NCI-H1930 (cell line): Measurements from ENCODE around the gene VPS41.
"Not testable (repeated sequence)": the region's sequence is repeated elsewhere in the genome, so short reads cannot be mapped to it uniquely, and the experiment has no call there.

ENCODE experiments used
- DNase-seq, 2 experiments: peaks; one replicate each; lab custom pipeline; 2025; lab: John Stamatoyannopoulos, UW

Gene VPS41

DNA sequence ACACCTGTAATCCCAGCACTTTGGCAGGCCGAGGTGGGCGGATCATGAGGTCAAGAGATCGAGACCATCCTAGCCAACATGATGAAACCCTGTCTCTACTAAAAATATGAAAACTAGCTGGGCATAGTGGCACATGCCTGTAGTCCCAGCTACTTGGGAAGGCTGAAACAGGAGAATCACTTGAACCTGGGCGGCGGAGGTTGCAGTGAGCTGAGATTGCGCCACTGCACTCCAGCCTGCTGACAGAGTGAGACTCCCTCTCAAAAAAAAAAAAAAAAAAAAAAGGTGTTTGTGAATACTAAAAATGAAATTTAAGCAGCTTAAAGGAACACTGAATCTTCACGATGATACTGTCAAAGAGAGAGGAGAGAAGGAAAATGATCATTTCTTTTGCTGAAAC, 54.0 kb downstream of the VPS41 start:
- not testable (repeated sequence) for DNase-seq

DNA sequence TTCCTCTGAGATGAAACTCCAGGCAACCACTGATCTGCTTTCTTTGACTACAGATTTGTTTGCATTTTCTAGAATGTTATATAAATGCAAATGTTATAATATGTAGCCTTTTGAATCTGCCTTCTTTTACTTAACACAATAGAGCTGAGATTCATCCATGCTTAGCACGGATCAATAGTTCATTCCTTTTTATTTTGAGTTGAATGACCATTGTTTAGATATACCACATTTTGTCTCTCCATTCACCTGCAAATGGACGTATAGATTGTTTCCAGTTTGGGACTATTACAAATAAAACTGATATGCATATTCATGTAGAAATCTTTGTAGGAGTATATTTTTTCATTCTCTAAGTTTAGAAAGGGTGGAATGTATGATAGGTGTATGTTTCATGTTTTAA, 57.7 kb downstream of the VPS41 start:
- DNase-seq = no peak

DNA sequence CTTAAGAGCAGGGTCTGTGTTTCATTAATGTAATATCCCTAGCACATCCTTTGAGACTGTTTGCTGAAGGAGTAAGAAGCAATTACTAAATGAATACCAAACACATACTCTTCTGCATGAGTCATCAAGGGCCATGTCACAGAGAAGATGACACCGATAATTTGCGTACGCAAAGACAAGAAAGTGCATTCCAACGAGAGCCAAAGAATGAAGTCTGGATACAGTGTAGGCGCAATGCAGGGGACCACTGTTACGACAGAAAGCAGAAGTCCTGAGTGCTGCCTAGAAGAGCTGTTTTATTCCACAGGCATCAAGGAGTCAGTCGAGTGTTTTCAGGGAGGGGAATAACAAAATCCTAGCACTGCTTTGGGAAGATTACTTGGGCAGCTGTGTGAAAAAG, 62.7 kb downstream of the VPS41 start:
- no peak for DNase-seq

DNA sequence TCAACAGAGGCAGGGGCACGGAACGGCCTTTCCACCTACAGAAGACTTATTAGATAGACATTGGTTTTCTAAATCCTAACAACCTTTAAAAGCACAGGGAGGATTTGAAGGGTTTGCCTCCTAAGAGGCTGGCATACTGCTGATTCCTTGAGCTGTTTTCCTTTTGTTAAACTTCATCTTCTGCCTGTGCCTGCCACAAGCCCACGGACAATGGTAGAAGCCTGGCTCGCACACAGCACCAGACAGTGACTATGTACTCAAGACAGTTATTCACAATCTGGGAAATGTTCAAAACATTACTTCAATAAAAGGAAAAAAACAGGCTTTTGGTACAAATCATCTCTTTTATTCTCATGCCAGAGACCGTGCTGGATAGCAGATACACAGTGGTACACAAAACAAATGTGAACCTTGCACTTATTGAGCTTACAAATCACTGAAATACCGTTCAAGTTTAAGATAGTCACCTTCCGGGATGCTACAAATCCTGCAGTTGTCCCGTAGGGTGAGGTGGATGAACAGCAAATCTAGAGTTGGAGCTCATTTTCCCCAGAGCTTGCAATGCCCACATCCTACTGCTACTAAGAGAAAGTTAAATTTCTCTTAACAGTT, 63.9 kb downstream of the VPS41 start:
- DNase-seq = no peak

DNA sequence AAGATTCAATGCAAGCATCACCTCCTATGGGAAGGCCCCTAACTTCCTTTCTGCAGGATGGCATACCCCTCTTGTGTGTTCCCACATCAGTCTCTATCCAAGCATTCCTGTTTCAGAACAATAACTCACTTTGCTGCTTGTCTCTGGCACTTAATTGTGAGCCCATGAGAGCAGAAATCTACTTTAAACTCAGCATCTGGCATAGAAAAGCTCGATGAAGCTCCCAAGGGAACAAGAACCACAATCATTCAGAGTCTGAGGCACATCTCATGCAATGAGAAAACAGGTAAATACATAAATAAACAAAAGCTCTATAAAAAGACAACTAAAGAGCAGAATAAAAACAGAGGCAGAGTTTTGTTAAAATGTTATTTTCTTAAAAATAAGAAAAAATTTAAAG, 66.2 kb downstream of the VPS41 start:
- no peak for DNase-seq

DNA sequence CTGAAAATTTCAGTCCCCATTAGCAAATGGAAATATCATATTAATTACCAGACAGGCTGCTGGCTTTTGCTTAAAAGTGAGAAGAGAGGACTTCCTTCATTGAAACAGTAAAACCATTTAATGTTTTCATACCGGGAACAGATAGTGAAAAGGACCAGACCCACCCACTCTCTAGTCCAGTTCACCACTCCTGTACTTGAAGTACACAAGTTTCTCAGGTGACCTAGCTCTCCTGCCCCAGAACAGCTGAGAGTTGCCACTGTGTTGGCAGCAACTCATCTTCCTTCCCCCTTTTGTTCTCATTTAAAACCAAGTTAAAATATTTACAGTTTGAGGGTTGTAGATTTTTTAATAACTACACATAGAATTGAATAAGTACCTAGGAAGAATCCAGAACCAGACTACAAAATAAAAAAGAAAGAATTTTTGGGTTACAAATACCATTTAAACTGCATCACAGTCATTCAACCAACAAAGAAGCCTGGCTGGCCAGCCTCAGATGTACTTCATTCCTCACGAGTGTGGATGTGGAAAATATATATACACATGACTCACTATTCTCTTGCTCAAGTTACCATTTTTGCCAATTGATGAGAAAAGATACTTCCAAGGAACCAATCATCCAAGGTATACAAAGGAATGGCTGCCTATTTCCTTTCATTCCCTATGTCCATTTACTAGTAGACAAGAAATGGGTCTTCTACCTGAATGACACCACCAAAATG, 68.1 kb downstream of the VPS41 start:
- no peak for DNase-seq

DNA sequence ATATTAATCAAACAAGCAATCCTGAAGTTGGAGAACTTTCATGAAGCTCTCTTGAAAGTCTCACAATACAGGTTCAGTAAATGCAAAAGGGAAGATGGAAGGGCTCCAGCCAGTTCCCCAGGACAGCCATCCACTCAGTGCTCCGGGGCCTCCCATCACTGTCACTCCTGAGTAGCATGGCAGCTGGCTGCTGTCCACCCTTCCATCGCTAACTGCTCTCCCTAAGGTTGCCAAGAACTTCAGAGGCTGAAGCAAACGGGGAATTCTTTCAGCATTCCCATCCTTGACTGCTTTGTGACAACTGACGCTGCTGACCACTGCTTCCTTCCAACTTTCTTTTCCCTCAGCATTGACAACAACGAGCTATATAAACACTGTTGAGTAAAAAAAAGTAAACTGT, 69.1 kb downstream of the VPS41 start:
- DNase-seq = no peak

DNA sequence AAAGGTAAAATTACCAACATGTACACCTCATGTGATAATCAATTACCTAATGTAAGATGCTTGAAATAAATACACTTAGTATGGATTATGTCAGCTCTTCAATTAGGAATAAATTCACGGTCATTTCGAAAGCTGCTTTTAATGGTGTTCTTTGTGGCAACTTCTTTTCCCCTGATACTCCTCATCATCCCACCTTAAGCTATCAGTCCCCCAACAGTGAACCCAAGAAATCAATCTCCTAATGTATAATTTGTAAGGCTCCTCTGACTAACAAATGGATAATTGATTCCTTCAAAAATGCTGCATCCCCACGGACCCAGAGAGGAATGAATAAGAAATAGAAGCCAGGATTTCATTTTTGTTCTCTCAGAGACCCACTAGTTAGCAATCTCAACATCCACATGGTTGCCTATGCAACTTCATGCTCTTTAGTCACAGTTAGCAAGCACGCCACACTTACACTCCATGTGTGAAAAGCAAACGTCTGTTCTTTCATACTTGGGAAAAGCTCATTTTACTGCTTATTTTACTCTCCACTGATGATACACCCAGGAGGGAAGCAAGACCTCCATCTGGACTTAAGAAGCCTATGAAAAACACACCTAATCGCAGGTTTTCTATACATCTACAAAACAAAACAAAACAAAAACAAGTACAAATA, 70.1 kb downstream of the VPS41 start:
- DNase-seq = no peak

DNA sequence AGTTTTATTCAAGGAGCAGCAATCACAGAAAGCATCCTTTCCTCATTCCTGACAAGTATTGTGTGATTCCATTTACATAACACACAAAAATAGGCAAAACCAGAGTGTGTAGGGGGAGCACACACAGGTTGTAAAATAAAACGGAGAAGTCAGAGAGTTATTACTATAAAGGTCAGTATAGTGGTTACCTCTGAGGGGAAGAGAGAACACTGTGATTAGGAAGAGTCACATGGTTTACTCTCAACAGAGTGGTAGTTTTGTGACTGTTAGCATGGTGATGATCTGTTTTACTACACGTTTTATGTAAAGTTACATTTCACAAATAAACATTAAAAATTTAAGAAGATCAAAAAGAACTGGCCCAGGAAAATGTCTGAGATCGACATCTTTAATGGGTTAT, 74.6 kb downstream of the VPS41 start:
- DNase-seq = no peak

DNA sequence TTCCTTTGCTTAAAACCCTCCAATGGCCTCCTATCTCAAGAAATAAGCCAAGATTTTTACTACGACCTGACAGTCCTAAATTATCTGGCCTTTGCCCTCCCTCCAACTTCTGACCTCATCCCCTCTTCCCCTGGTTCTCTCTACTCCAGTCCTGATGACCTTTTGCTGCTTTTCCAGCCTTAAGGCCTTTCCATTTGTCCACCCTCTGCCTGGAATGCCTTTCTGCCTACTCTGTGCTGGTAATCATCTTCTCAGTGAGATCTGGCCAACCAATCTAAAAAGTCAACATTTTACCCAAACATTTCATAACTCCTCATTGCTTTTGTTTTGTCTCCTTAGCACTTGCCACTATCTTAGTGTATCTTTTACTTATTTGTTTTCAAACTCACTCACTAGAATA, 75.7 kb downstream of the VPS41 start:
- DNase-seq = no peak

DNA sequence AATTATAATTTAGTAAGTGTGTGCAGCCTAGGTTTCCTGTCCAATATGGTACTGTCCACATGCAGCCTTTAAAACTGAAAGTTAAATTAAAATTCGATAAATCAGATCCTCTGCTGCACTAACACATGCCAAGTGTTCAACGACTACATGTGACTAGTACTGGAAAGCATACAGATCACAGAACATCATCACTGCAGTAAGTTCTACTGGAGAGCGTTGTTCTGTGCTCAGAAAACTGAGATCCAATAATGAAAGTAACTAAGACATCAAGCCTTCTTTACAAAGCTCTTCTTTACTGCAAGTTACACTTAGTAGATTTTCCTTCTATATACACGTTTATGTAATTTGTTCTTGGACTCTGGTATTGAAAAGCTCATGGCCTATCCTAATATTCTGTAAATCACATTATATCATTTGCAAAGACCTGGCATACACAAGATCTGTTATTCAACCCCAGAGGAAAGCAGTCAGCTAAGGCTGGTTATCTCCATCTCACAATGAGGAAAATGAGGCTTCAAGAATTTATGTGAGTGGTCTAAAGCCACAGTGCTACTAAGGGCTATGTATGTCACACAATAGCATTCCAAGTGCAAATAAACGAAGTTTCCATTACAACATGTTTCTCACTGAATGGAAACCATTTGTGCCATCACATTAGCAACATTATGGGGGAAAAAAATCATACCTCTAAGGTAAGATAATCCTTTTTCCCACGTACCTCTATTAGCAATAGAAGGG, 77.6 kb downstream of the VPS41 start:
- no peak for DNase-seq

DNA sequence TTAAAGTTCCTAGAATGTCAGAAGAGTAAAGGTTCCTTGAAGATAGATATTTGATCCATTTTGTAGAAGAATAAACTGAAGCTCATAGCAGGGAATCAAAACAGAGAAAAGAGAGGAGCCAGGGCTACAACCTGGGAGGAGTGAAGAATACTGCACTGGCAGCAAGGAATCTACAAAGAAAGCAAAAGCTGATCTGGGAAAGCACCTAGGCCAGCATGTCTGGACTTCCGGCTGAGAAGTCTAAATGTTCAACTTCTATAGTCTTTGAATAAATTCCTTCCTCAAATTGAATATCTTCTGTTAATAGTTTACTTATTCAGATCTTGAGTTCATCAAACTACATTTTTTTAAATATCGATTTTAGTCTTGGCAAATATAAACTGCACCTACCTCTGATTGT, 78.2 kb downstream of the VPS41 start:
- no peak for DNase-seq

DNA sequence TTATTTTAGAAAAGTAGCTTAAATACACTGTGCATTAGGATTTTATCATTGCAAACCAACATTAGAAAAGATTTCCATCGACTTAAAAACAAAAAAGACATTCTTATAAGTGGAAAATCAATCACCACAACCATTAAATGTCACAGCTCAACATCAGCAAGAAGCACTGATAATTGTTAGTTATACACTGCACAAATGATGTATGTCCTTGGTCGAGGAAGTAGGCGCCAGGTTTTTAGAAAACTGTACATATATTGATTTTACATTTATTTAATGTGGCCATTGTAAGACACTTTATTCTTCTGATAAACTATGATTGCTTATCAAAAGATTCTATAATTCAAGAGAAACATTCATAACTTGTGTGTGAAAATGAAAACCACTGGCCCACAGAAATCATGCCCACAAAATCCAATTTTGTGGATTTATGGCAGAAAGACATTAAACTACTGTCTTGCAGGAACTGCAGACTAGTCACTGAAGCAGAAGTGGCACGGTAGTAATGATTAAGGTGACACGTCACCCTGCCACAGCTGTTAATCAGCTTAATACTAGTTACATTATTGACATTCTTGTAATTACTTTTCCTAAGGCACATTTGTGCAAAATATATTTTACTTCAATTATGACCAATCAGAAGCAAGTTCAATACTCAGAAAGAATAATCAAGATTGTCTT, 79.4 kb downstream of the VPS41 start:
- DNase-seq = no peak

DNA sequence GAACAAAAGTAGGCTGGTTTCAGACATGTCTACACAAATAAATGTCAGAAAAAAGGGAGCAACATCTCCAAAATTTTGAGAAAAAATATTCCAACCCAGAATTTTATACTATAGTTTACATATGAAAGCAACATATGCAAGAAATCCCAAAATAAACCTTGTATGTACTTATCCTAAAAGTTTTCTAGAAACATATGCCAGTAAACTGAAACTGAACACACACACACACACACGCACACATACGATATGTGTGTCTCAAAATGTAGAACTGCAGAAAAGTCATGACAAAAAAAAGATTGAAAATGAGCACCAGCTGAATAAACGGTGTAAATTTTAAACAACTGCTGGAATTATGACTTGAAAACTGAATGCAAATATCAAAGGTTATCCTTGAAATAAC, 81.0 kb downstream of the VPS41 start:
- DNase-seq = no peak

DNA sequence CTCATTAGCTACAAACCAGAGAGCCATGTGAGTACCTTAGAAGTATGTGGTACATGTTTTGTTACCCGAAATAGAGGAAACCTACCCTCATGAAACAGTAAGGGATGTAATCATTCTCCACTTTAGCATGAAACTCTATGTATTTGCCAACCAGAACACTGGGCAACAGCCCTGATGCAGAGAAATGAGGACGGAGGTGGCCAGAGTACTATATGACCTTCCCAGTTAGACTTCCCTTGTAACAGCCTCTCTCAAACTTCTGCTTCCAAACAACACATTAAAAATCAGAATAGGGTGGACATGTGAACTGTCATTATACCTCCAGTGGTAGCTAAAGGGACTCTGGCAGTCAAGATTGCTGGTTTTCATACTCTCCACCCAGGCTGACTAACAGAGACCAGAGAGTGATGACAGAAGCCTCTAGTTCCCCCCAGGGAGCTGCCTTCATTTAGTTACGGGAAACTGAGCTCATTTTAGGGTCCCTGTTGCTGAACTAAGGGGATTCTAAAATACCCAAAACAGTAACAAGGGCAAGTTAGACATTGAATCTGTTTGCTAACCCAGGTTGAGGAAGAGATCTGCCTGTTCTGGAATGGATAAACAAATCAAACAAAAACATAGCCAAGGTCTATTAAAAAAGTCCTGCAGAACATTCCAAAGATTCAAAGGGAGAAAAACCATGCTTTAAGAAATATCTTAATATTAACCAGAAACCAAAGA, 83.1 kb downstream of the VPS41 start:
- no peak for DNase-seq

DNA sequence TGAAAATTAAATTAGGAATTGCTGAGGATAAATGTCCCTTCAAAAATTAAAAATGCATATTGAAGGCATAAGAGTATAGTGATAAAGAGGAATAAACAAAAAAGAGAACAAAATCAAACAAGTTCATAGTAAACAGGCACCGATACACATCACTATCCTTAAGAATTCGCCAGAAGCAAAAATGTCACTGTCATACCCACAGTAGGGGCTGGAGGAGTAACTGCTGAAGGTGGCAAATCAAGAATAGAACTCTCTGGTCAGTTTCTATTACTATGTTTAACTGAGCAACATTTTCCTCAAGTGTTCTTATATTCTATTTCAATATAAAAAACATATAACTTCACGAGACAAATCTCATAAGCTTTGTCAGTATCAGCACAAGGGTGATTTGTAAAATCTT, 84.0 kb downstream of the VPS41 start:
- DNase-seq = no peak

DNA sequence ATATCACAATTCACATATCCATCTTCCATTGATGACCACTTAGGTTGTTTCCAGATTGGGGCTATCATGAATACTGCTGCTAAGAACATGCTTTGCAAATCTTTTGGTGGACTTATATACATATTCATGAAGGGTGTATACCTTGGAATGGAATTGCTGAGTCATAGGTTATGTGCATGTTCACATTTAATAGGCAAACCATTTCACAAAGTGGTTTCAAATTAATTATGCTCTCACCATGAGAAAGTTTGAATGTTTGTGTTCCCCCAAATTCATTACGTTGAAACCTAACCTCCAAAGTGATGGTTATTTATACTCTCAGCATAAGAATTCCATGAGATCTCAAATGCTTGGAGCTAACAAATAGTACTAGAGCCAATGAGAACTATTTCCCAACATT, 86.4 kb downstream of the VPS41 start:
- DNase-seq = no peak

DNA sequence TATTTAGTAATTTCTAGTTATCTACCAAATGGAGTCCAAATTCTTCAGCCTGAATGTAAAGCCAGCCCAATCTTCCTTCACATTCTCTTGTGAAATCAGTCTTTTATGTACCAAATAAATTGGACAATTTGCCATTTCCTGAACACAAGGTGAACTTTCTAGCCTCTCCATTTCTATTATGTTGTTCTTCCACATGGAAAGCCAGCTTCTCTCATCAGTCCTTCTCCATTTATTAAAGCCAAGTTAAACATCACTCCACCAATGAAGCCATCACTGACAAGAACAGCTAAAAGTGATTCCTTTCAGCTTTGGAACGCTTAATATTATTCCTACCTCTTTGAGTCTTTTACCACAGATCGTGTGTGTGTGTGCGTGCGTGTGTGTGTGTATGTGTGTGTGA, 88.4 kb downstream of the VPS41 start:
- no peak for DNase-seq

DNA sequence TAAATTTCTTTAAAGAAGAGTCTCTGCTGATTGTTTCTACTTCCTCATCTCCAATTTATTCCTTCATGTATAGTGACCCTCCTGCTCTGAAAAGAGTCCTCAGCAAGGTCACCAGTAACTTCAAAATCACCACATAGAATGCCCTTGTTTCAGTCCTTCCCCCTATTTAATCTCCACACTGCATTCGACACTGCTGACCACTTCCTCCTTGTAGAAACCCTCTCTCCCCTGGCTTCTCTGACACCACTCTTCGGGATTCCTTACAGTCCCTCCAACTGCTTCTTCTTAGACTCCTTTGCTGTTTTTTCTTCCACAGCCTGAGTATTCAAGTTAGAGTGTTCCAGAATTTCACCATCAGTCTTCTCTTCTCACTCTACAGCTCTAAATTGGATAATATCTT, 89.5 kb downstream of the VPS41 start:
- DNase-seq = no peak

DNA sequence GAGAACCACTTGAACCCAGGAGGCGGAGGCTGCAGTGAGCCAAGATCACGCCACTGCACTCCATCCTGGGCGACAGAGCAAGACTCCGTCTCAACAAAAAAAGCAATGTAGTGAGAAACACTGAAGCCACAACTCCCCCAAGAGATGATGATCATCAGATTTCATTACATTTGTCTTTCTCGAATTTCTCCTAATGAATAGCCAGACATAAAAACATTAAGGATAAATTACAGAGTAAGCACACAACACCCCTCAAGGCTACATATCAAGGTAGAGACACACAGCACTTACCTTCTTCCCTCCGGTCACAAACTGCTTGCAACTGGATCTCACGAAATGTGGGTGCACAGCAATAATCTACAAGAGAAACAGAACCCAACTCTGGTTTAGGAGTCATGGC, 91.5 kb downstream of the VPS41 start:
- DNase-seq = no peak

DNA sequence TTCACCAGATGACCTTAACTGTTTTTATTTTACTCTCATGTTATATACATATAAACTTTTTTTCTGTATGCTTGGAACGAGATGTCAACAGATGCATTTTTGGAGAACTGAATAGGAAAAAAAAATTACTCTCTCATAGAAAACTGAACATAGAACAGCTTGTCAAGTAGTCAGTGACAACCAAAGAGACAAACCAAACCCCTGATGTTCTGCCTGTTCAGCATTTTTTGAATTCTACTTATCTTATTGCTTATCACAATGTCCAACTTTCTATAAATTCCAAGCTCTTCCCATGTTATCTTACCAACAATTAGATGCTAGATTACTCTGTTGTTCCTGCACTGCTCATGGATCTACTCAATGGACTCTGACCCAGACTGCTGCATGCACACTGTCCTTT, 95.2 kb downstream of the VPS41 start:
- no peak for DNase-seq

DNA sequence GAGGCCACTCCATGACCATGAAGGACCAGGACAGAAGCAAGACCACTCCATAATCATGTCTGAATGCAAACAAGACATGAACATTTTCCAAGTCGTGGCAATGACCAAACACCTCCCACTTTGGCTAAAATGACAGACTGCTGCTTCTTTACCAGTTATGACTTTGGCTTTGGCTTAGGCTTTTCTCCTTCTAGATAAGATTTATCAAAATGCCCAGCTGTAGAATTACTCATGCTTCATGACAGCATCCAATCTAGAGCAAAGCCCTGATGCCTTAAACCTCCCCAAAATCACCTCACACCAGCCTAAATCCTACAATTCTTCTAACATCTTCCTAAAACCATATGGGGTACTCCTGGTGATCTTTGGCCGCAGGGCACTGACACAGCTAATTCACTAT, 102.1 kb downstream of the VPS41 start:
- DNase-seq = no peak
